HUDEP-2 (cell line): ENCODE data around the gene IFTAP.

Source experiments
- DNase-seq, 76 experiments: peaks; one replicate each; lab custom pipeline; 2025; ENCODE audit not compliant: unreplicated experiment in 76 of 76; lab: John Stamatoyannopoulos, UW

IFTAP gene

DNA sequence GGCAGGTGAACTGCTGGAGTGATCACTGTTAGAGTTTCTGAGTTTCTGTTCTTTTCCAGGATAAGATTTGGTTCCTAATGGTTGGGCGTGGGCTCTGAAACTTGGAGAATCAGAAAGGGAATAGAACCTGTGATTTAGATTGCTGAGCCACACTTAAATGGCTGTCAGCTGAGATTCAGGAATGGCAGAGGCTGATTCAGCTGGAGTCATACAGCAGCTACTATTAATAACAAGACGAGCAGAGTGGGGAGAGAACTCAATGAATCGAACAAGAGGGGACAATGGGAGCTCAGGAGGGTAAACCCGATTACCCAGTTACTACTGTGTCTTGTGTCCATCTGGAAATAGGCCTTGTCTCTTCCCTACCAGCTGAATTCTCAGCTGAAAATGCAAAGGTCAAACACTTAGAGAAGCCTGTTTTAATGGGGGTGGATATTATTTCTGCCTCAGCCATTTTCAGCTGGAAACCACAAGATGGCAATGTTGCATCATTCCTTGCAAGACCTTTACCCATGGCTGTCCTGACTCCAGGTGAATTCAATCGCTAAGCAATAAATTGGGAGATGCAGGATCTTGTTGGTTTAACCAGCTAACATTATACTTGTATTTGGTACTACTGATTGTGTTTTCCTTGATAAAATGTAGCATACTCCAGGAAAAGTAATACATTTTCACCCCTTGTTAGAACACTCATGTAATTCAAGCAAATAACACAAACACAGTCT, 108.2 kb downstream of the IFTAP start:
- peak in 27 of 76 experiments; percentile 2 to 51 (median 18) for DNase-seq

DNA sequence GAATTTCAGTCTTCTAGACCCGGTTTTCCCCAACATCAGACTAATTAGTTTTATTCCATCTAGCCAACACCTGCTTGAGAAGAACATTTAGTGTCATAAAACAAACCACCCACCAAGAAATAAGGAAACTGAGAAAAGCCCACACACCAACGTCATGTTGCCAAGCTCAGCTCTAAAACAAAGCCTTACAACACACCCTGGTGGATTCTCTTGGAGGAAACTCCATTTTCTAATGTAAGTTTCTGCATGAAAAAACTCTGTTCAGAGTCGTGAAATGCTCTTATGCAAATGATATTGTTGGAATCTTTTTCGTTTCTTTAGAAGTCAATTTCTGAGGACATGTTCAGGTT, 108.7 kb downstream of the IFTAP start:
- DNase-seq: no peak
